ENCODE results near the gene ZNF549. TPM values are rescaled to one million over a fixed set of nuclear protein-coding genes. Genes with fewer than 3 reads are reported as not detected.
A peak's percentile ranks its signal among the peaks of the same experiment; 100 is the strongest.

Gene ZNF549
- total and polyA plus RNA-seq, 2 of the 13 experiments (the other 11 are each of a cell fraction or from before 2014, with no cell fraction given), result 2.8 to 6.4 TPM

- no peak for TF ChIP-seq HNRNPLL (IDR thresholded peaks at IDR 0.05; ENCODE audit: low read depth, low read length, poor library complexity, severe bottlenecking)
- no peak for TF ChIP-seq ZNF343 (CRISPR knock-in tag; IDR thresholded peaks at IDR 0.05)
- TF ChIP-seq XBP1 (CRISPR knock-in tag; IDR thresholded peaks at IDR 0.05), result no peak
- TF ChIP-seq ZNF724P (CRISPR knock-in tag; IDR thresholded peaks at IDR 0.05; ENCODE audit: borderline replicate concordance), result 0 out of 2 replicates have a peak, but pooled peaks have one; percentile 38
- TF ChIP-seq ZIK1 (CRISPR knock-in tag; IDR thresholded peaks at IDR 0.05; ENCODE audit: borderline replicate concordance, low read depth), result no peak
- peak; percentile 32; the same call in 1 of the 2 replicates for TF ChIP-seq ZNF501 (CRISPR knock-in tag; IDR thresholded peaks at IDR 0.05)
- TF ChIP-seq MYC (CRISPR knock-in tag; IDR thresholded peaks at IDR 0.05; ENCODE audit: borderline replicate concordance), result no peak
- no peak for TF ChIP-seq ZBTB8A (CRISPR knock-in tag; IDR thresholded peaks at IDR 0.05; ENCODE audit: borderline replicate concordance, low read depth)
- TF ChIP-seq PITX1 (CRISPR knock-in tag; IDR thresholded peaks at IDR 0.05), result no peak
- no peak for TF ChIP-seq GFI1 (CRISPR knock-in tag; IDR thresholded peaks at IDR 0.05; ENCODE audit: borderline replicate concordance)
- peak; percentile 55; the same call in 1 of the 2 replicates for TF ChIP-seq PHF20 (CRISPR knock-in tag; IDR thresholded peaks at IDR 0.05)
- no peak for TF ChIP-seq ZFP90 (CRISPR knock-in tag; IDR thresholded peaks at IDR 0.05; ENCODE audit: borderline replicate concordance)
- no peak for TF ChIP-seq ZNF3 (CRISPR knock-in tag; IDR thresholded peaks at IDR 0.05)
- no peak for TF ChIP-seq SNAI1 (CRISPR knock-in tag; IDR thresholded peaks at IDR 0.05; ENCODE audit: borderline replicate concordance)
- TF ChIP-seq GPN1 (CRISPR knock-in tag; IDR thresholded peaks at IDR 0.05; ENCODE audit: borderline replicate concordance), result no peak
- no peak for TF ChIP-seq ONECUT2 (CRISPR knock-in tag; IDR thresholded peaks at IDR 0.05)
- TF ChIP-seq CHD2 (IDR thresholded peaks at IDR 0.05; ENCODE audit: low read depth, low read length), result no peak
- TF ChIP-seq MIER3 (CRISPR knock-in tag; IDR thresholded peaks at IDR 0.05; ENCODE audit: borderline replicate concordance), result no peak
- TF ChIP-seq ZNF737 (CRISPR knock-in tag; IDR thresholded peaks at IDR 0.05; ENCODE audit: borderline replicate concordance), result no peak
- TF ChIP-seq SIN3A (IDR thresholded peaks at IDR 0.05; ENCODE audit: borderline replicate concordance, low read depth, low read length), result no peak
- TF ChIP-seq POLR2G (IDR thresholded peaks at IDR 0.05; ENCODE audit: low read depth, low read length), result peak; percentile 38; the same call in 1 of the 2 replicates
- no peak for TF ChIP-seq CC2D1A (CRISPR knock-in tag; IDR thresholded peaks at IDR 0.05)
- TF ChIP-seq GABPB1 (CRISPR knock-in tag; IDR thresholded peaks at IDR 0.05), result peak; percentile 96
- TF ChIP-seq ZNF569 (CRISPR knock-in tag; IDR thresholded peaks at IDR 0.05; ENCODE audit: borderline replicate concordance), result no peak
- no peak for TF ChIP-seq ZNF460 (CRISPR knock-in tag; IDR thresholded peaks at IDR 0.05; ENCODE audit: borderline replicate concordance)
- TF ChIP-seq U2AF1 (optimal IDR thresholded peaks at IDR 0.05; ENCODE audit: low read depth, low read length), result no peak
- no peak for TF ChIP-seq ZNF841 (CRISPR knock-in tag; IDR thresholded peaks at IDR 0.05; ENCODE audit: borderline replicate concordance)
- TF ChIP-seq ZNF224 (CRISPR knock-in tag; IDR thresholded peaks at IDR 0.05), result no peak
- TF ChIP-seq CREM (IDR thresholded peaks at IDR 0.05), result peak; percentile 68
- TF ChIP-seq CREM (CRISPR knock-in tag; IDR thresholded peaks at IDR 0.05), result no peak
- peak; percentile 64 for TF ChIP-seq PHF8 (CRISPR knock-in tag; IDR thresholded peaks at IDR 0.05)
- TF ChIP-seq SOX13 (IDR thresholded peaks at IDR 0.05), result no peak
- no peak for TF ChIP-seq SOX13 (CRISPR knock-in tag; conservative IDR thresholded peaks at IDR 0.05 in 1 of 2, IDR thresholded peaks at IDR 0.05 in 1 of 2)
- no peak for TF ChIP-seq ZNF674 (CRISPR knock-in tag; IDR thresholded peaks at IDR 0.05; ENCODE audit: low read depth)
- no peak for TF ChIP-seq TRIM24 (CRISPR knock-in tag; IDR thresholded peaks at IDR 0.05)
Observed at GRCh38 chr19:57583521-57584416, 56.6 kb downstream of the ZNF549 start, which contains the start of gene ZIK1 (continued).

Measured in HepG2 (cell line).